Ovary (tissue), 9 donors: ENCODE measurements around the gene PROM2. TPM values are rescaled to one million over a fixed set of nuclear protein-coding genes. Genes with fewer than 3 reads are reported as not detected.

Experiments used
- DNase-seq, 5 donors: peaks; one replicate each; pipeline ENCODE4 v3.0.0-alpha.2; 2019 to 2020
- H3K27ac ChIP-seq, 2 donors: fragments of 200-600 bp; one replicate each; pipeline versions ENCODE4 v1.5.1 to v1.8.0; 2019 to 2022
- H3K27me3 ChIP-seq: fragments of 200-600 bp; one replicate; pipeline ENCODE4 v1.8.0; 2022
- H3K36me3 ChIP-seq: fragments of 200-600 bp; sonication (generic); one replicate; pipeline ENCODE4 v1.5.1; 2019
- H3K4me1 ChIP-seq: one replicate; pipeline ENCODE4 v1.8.1; 2013; ENCODE audit warnings: mild to moderate bottlenecking, moderate library complexity; ENCODE audit not compliant: insufficient read depth
- H3K4me3 ChIP-seq: fragments of 200-600 bp; sonication (generic); one replicate; pipeline ENCODE4 v1.5.1; 2017
- H3K9me3 ChIP-seq, 2 donors: fragments of 200-600 bp in 1 of 2; sonication (generic) in 1 of 2; one replicate each; pipeline versions ENCODE4 v1.5.1 to v1.8.1; 2013 to 2019; ENCODE audit warnings: mild to moderate bottlenecking in 1 of 2, moderate library complexity in 1 of 2
- EP300 ChIP-seq: sonication (generic); formaldehyde crosslinking; IDR thresholded peaks from one replicate; pipeline ENCODE4 v1.6.1; 2017; ENCODE audit warnings: antibody characterized with exemption
- POLR2A ChIP-seq: fragments of 450-650 bp; IDR thresholded peaks from one replicate; pipeline ENCODE4 v1.6.1; 2017; ENCODE audit warnings: antibody characterized with exemption, mild to moderate bottlenecking, moderate library complexity
- WGBS, 3 donors: extraction: QIAGEN DNeasy Blood & Tissue Kit in 1 of 3; methylation state at CpG; one replicate each; pipeline versions ENCODE4 v1.1.5 to v1.1.7; 2013 to 2017; 5-methylcytosine and 5-hydroxymethylcytosine counted together
- intact Hi-C, 4 donors: fragments of 100-400 bp; cut with DNase I; formaldehyde crosslinking; loops; one replicate each; pipeline versions ENCODE4 v1.11.0 to v1.15.1; 2022 to 2023
- polyA plus RNA-seq, 2 donors: library from polyadenylated mRNA; stranded (reverse); fragments of 200-250 nt in 1 of 2; fragments of 350-450 nt in 1 of 2; fragmentation: Illumina TruSeq in 1 of 2; extraction: RNeasy Lipid Tissue Mini Kit (QIAGEN cat#74804) in 1 of 2; gene quantifications; one replicate each; pipeline ENCODE4 v1.2.3, GENCODE V29; 2013 to 2014
- total RNA-seq, 7 donors: library from RNA; depleted of rRNA in 2 of 7; stranded (reverse); fragments of >200 nt in 2 of 7; fragmentation: NEBNext Ultra II Directional in 3 of 7; extraction: Animal tissue kit (Norgen Biotek cat#: 25700) in 3 of 7; gene quantifications; one replicate each; pipeline versions ENCODE4 v1.1.0 to v1.2.4, GENCODE V29; 2016 to 2023
- TF ChIP-seq, protein P1 (sequence below), 3 donors: fragments of 450-650 bp in 2 of 3; fragments of 200-600 bp in 1 of 3; IDR thresholded peaks; one replicate each; pipeline versions ENCODE4 v1.5.1 to v1.8.0; 2016 to 2022; ENCODE audit warnings: antibody characterized with exemption in 3 of 3, mild to moderate bottlenecking in 1 of 3
- donor health status: DM: no; HTN: no; CAD: no; lungs with moderate emphysema.
- donor health status: DM: no; HTN: no; CAD: no.
- donor health status: Bipolar disorder and iron deficiency.
- donor health status: DM: yes; HTN: yes; CAD: no.
- donor health status: DM: no; HTN: no; CAD: no.
- donor health status: DM: yes; HTN: yes; CAD: no.

The PROM2 gene
- total and polyA plus RNA-seq, 9 donors, result 0.37 to 5.1 (median 3.4) TPM

DNA sequence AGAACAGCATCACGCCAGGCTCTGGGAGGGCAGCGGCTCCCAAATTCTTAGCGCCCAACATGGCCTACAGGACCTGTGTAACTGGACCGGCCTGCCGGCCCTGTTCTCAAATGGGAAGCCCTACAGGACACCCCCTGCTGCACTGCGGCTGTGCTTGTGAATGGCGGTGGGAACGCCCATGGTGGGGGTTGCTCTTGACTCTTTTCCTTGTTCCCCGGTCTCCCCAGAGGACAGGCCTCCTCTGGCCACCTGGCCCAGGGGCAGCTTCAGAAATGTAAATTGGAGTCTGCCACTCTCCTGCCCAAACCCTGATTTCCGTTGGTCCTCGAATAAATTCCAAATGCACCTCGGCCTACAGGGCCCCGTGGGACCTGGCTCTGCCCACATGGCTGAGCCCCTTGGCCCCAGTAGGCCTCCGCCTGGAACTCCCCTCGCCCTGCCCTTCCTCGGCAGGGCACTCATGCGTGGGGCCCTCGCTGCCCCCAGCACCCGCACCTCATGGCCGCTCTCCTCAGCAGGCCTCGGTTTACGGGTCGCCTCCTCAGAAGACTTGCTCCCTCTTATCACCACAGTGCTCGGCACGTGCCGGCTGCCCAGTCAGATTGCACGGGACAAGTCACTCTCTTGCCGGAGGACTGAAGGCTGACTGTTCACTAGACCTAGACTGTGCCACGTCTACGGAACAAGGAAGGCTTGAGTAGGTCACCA, 52.3 kb downstream of the PROM2 start:
- no peaks in the 10 kb centered on the region for H3K27me3 ChIP-seq
- H3K27ac ChIP-seq, result no peak overlapping the region
- no peaks in the 10 kb centered on the region for H3K9me3 ChIP-seq
- no peak for DNase-seq
- TF ChIP-seq, protein P1, sequence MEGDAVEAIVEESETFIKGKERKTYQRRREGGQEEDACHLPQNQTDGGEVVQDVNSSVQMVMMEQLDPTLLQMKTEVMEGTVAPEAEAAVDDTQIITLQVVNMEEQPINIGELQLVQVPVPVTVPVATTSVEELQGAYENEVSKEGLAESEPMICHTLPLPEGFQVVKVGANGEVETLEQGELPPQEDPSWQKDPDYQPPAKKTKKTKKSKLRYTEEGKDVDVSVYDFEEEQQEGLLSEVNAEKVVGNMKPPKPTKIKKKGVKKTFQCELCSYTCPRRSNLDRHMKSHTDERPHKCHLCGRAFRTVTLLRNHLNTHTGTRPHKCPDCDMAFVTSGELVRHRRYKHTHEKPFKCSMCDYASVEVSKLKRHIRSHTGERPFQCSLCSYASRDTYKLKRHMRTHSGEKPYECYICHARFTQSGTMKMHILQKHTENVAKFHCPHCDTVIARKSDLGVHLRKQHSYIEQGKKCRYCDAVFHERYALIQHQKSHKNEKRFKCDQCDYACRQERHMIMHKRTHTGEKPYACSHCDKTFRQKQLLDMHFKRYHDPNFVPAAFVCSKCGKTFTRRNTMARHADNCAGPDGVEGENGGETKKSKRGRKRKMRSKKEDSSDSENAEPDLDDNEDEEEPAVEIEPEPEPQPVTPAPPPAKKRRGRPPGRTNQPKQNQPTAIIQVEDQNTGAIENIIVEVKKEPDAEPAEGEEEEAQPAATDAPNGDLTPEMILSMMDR (IDR thresholded peaks at IDR 0.05), result no peak
- TF ChIP-seq EP300 (no peak), POLR2A (no peak)
- H3K4me3 ChIP-seq, result no peak overlapping the region
- intact Hi-C loops, result no loop called here
- WGBS, 3 donors, result 91 to 95% (median 91%) methylated on average over 30 of the region's 30 CpGs
- H3K36me3 ChIP-seq, result no peaks in the 10 kb centered on the region
- H3K4me1 ChIP-seq, result no peaks in the 10 kb centered on the region

DNA sequence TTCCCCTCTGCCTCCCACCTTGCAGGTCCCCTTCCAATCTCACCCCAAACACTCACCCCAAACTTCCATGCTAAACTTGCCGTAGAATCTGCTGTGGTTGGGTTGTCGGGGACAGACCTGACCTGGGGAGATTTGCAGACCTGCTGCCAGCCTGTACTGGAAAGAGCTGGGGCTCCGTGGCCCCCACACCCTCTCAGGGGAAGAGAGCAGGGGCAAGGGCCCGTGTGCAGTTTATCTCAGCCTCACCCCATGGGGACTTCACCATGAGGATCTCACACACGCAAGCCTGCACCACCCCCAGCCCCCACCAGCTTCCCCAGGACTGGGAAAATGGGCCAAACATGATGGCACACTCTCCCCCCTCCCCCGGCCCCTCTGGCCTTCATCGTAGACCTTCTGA, 53.6 kb downstream of the PROM2 start:
- H3K9me3 ChIP-seq, result no peaks in the 10 kb centered on the region
- H3K4me3 ChIP-seq, result no peak overlapping the region
- TF ChIP-seq POLR2A, result no peak
- no peak for TF ChIP-seq EP300
- TF ChIP-seq, protein P1 (IDR thresholded peaks at IDR 0.05), result no peak
- 68 to 79% (median 70%) methylated on average over 7 of the region's 7 CpGs for WGBS, 3 donors
- no peak for DNase-seq
- H3K36me3 ChIP-seq, result no peaks in the 10 kb centered on the region
- H3K27me3 ChIP-seq, result no peaks in the 10 kb centered on the region
- intact Hi-C loops, result no loop called here
- no peak overlapping the region for H3K27ac ChIP-seq
- no peaks in the 10 kb centered on the region for H3K4me1 ChIP-seq

DNA sequence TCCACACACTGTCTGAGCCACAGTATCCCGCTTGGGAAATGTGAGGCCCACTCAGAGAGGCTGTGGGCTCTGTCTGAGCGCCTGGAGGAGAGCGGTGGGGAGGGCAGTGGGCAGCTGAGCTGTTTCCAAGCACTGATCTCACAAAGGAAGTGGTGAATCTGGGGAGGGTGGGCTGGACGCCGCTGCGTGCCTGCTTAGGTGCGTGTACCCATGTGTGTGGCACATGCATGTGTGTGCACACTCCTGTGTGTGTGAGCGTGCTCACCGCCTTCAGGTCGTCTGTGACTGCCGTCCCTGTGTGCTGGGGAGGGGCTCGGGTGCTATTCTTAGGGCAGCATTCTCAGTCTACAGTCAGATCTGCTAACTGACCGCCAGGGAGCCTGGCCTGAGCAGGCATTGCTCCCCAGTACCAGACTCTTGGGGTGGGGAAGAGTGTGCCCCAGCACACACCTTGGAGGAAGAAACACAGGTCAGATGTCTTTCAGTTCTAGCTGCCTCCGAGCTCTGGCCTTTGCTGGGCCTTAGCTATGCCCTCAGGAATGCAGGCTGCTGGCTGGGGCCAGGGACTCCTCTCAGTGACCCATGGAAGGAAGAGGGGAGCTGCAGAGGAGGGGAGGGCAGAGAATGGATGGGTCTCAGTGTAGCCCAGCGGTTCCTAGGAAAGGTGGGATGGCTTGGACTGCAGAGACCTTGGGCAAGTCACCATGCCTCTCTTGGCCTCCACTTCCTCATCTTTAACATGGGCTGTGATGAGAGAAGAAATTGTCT, 54.3 kb downstream of the PROM2 start:
- 51 to 68% (median 60%) methylated on average over 15 of the region's 15 CpGs for WGBS, 3 donors
- intact Hi-C loops, result no loop called here
- TF ChIP-seq, protein P1 (IDR thresholded peaks at IDR 0.05), result no peak
- TF ChIP-seq POLR2A (no peak), EP300 (no peak)

DNA sequence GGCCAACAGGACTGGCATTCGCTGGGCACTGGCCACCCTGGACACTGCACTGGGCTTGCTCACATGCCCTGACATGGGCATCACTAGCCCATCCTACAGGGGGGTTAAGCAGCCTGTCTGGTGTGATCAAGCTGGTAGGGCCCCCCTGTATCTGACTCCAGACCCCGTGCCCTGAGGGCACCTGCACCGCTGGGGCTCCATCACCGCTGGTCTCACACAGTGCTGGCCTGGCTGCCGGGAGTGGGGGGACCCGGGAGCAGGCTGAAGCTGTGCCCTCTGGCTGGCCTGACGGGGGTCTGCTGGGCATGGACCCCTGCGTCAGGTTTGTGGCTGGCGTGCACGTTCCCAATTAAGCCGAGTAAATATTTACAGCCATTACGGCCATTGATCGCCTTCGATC, 55.2 kb downstream of the PROM2 start:
- Histone ChIP-seq H3K27ac (no peak overlapping the region), H3K36me3 (no peaks in the 10 kb centered on the region), H3K27me3 (no peaks in the 10 kb centered on the region), H3K4me3 (no peak overlapping the region), H3K9me3 (no peaks in the 10 kb centered on the region), H3K4me1 (no peaks in the 10 kb centered on the region)
- no peak for DNase-seq
- WGBS, 3 donors, result 89 to 93% (median 90%) methylated on average over 11 to 14 of the region's 14 CpGs
- TF ChIP-seq EP300 (no peak), POLR2A (no peak)
- TF ChIP-seq, protein P1 (IDR thresholded peaks at IDR 0.05), result no peak
- intact Hi-C loops, result no loop called here

More for the DNA sequence above, 54.3 kb downstream of the PROM2 start:
- H3K27ac ChIP-seq, result no peak overlapping the region
- no peak overlapping the region for H3K4me3 ChIP-seq
- H3K36me3 ChIP-seq, result no peaks in the 10 kb centered on the region
- no peak for DNase-seq
- H3K9me3 ChIP-seq, result no peaks in the 10 kb centered on the region
- no peaks in the 10 kb centered on the region for H3K27me3 ChIP-seq
- H3K4me1 ChIP-seq, result no peaks in the 10 kb centered on the region
